Uterus (tissue), 4 donors: ENCODE results near the gene TM9SF3. TPM values are rescaled to one million over a fixed set of nuclear protein-coding genes. Genes with fewer than 3 reads are reported as not detected.

ENCODE experiments used
- DNase-seq, 2 donors: peaks; one replicate each; pipeline ENCODE4 v3.0.0-alpha.2; 2019 to 2020
- H3K27ac ChIP-seq, 2 donors: fragments of 200-600 bp; sonication (generic); 1 replicate in 1 of 2; 2 replicates in 1 of 2; pipeline ENCODE4 v1.5.1; 2016 to 2018
- H3K27me3 ChIP-seq, 2 donors: fragments of 200-600 bp; sonication (generic); one replicate each; pipeline ENCODE4 v1.5.1; 2018 to 2019; ENCODE audit warnings: control low read depth in 1 of 2
- H3K36me3 ChIP-seq, 2 donors: fragments of 200-600 bp; sonication (generic); one replicate each; pipeline ENCODE4 v1.5.1; 2019; ENCODE audit warnings: control low read depth in 1 of 2
- H3K4me1 ChIP-seq, 2 donors: fragments of 200-600 bp; sonication (generic); one replicate each; pipeline ENCODE4 v1.5.1; 2018 to 2019; ENCODE audit warnings: control low read depth in 1 of 2
- H3K4me3 ChIP-seq, 2 donors: fragments of 200-600 bp; sonication (generic); 1 replicate in 1 of 2; 2 replicates in 1 of 2; pipeline ENCODE4 v1.5.1; 2018 to 2019; ENCODE audit warnings: mild to moderate bottlenecking in 1 of 2
- H3K9me3 ChIP-seq, 2 donors: fragments of 200-600 bp; sonication (generic); one replicate each; pipeline ENCODE4 v1.5.1; 2019; ENCODE audit warnings: control low read depth in 1 of 2
- POLR2A ChIP-seq, 2 donors: fragments of 450-650 bp; IDR thresholded peaks; one replicate each; pipeline ENCODE4 v1.6.1; 2016; ENCODE audit warnings: antibody characterized with exemption in 2 of 2, mild to moderate bottlenecking in 1 of 2, moderate library complexity in 1 of 2
- intact Hi-C: fragments of 100-400 bp; cut with DNase I; formaldehyde crosslinking; loops from one replicate; pipeline ENCODE4 v1.15.1; 2023; ENCODE audit warnings: low total_unique reads
- small RNA-seq: library from RNA; depleted of rRNA; stranded (forward); fragments of <200 nt; gene quantifications from one replicate; pipeline ENCODE3, GENCODE V24; 2016
- total RNA-seq, 4 donors: library from RNA; depleted of rRNA in 3 of 4; stranded (reverse); fragments of >200 nt in 3 of 4; gene quantifications; one replicate each; pipeline versions ENCODE4 v1.1.0 to v1.2.4, GENCODE V29; 2014 to 2023
- TF ChIP-seq, protein P1 (sequence below), 4 experiments: fragments of 200-600 bp in 2 of 4; fragments of 450-650 bp in 2 of 4; sonication (generic) in 2 of 4; IDR thresholded peaks; one replicate each; pipeline ENCODE4 v1.5.1; 2016 to 2019; ENCODE audit warnings: antibody characterized with exemption in 4 of 4, mild to moderate bottlenecking in 2 of 4, moderate library complexity in 1 of 4
- donor health status: DM: yes; HTN: yes; CAD: no.

Gene TM9SF3
- total RNA-seq, 4 donors from 2014 or later: 86.8 to 210 (median 113) TPM

DNA sequence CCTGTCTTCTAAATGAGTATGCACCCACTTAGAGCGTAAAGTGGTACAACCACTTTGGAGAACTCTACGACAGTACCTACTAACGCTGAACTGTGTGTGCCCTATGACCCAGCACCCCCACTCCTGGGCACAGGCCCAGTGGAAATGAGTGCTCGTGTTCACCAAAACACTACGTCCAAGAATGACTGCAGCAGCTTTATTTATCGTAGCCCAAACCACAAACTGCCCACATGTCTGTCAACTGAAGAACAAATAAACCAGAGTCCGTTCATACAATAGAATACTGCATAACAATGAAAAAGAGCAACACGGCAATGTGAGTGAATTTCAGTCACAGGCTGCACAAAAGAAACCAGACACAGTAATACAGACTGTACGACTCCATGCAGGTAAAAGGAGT lies 108.5 kb downstream of the TM9SF3 start:
- Histone ChIP-seq H3K4me1 (no peaks in the 10 kb centered on the region), H3K36me3 (no peaks in the 10 kb centered on the region), H3K27ac (no peak overlapping the region), H3K4me3 (no peak overlapping the region), H3K9me3 (no peaks in the 10 kb centered on the region), H3K27me3 (no peaks in the 10 kb centered on the region)
- intact Hi-C loops: no loop called here
- TF ChIP-seq, protein P1, sequence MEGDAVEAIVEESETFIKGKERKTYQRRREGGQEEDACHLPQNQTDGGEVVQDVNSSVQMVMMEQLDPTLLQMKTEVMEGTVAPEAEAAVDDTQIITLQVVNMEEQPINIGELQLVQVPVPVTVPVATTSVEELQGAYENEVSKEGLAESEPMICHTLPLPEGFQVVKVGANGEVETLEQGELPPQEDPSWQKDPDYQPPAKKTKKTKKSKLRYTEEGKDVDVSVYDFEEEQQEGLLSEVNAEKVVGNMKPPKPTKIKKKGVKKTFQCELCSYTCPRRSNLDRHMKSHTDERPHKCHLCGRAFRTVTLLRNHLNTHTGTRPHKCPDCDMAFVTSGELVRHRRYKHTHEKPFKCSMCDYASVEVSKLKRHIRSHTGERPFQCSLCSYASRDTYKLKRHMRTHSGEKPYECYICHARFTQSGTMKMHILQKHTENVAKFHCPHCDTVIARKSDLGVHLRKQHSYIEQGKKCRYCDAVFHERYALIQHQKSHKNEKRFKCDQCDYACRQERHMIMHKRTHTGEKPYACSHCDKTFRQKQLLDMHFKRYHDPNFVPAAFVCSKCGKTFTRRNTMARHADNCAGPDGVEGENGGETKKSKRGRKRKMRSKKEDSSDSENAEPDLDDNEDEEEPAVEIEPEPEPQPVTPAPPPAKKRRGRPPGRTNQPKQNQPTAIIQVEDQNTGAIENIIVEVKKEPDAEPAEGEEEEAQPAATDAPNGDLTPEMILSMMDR (IDR thresholded peaks at IDR 0.05): no peak
- no peak for TF ChIP-seq POLR2A (IDR thresholded peaks at IDR 0.05)
- no peak for DNase-seq

DNA sequence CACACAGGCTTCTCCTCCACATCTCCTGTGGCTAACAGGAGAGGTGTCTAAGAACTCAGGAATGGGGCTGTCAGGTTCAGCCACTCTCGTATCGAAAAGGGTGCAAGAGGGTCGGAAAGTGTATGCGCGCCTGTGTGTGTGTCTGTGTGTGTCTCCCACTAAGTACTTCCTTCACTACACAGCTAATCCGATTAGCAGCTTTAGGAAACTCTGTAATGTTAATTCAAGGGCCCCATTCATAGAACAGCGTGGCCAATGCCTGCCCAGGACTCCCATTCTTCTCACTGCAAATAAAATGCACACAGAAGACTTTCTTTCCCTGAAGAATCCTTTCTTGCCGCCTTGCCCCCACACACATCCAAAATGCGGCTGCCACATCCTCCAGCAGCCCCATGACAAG lies 112.9 kb downstream of the TM9SF3 start:
- Histone ChIP-seq H3K36me3 (no peaks in the 10 kb centered on the region), H3K27me3 (no peaks in the 10 kb centered on the region), H3K4me1 (no peaks in the 10 kb centered on the region), H3K9me3 (no peaks in the 10 kb centered on the region), H3K27ac (no peak overlapping the region), H3K4me3 (no peak overlapping the region)
- TF ChIP-seq, protein P1 (IDR thresholded peaks at IDR 0.05): no peak
- no peak for TF ChIP-seq POLR2A (IDR thresholded peaks at IDR 0.05)
- intact Hi-C loops: no loop called here
- no peak for DNase-seq

DNA sequence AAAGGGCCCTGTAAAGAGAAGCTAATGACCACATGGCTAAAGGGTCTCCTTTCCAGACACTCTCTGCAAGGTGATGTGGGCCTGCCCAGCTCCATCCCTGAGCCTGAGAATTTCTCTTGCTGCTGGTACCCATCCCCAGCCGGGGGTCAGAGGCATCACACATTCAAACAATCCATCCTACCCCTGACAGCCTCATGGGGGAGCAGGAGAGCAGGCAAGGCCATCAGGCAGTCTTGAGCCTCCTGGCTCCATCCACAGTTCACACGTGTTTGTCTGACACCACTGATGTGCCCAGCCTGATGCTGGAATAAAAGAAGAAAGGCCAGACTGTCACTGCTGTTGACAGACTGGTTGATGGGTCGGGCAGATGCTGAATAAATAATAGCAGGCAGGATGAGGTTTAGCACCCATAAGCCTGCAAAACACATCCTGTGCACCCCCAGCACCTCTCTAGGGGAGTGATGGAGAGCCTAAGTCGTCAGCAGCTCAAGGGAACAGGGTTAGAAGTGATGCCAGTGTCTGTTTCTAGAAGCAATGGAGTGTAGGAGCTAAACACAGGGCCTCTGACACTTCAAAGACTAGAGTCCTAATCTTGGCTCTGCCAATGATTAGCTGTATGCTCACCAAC lies 116.6 kb downstream of the TM9SF3 start:
- intact Hi-C loops: no loop called here
- no peak for DNase-seq
- no peaks in the 10 kb centered on the region for H3K9me3 ChIP-seq
- H3K36me3 ChIP-seq: no peaks in the 10 kb centered on the region
- no peak overlapping the region for H3K27ac ChIP-seq
- no peaks in the 10 kb centered on the region for H3K4me1 ChIP-seq
- H3K4me3 ChIP-seq: no peak overlapping the region
- H3K27me3 ChIP-seq: no peaks in the 10 kb centered on the region
- TF ChIP-seq, protein P1 (IDR thresholded peaks at IDR 0.05): no peak
- TF ChIP-seq POLR2A (IDR thresholded peaks at IDR 0.05): no peak

DNA sequence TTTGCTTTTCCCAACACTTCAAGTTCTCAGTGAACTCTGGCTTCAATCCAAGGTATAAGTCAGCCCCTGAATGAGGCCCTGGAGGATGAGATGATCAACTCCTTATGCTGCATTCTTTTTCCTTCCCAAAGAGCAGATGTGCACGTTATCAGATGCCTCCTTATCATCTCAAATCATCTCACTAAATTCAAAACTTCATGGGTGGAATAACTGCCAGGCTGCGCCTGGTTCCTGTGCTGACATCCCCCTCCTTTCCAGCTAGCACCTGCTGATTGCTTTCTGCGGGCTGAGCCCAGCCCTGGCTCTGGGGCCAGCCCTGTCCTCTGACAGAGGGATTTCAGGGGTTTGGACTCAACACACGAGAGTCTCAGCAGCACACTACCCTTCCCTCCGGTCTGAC lies 118.0 kb downstream of the TM9SF3 start:
- Histone ChIP-seq H3K27ac (no peak overlapping the region), H3K36me3 (no peaks in the 10 kb centered on the region), H3K4me1 (no peaks in the 10 kb centered on the region), H3K4me3 (no peak overlapping the region), H3K27me3 (no peaks in the 10 kb centered on the region), H3K9me3 (no peaks in the 10 kb centered on the region)
- intact Hi-C loops: no loop called here
- TF ChIP-seq, protein P1 (IDR thresholded peaks at IDR 0.05): no peak
- no peak for TF ChIP-seq POLR2A (IDR thresholded peaks at IDR 0.05)
- DNase-seq: no peak

Small RNA genes within 50 kb of the gene (small RNA-seq; reads per million reads assigned to genes)
- not detected for gene RNA5SP324

Other genes starting within 250 kb of the TM9SF3 start
- gene OPALIN, start 228.0 kb downstream of the TM9SF3 start, total RNA-seq: not detected
- gene TLL2, start 73.1 kb downstream of the TM9SF3 start, total RNA-seq: 1 to 10 TPM in 1 of 4 donors, under 1 TPM in 1, not detected in 2; 0.67 to 1.1 TPM
- gene PIK3AP1, start 133.5 kb upstream of the TM9SF3 start, total RNA-seq: 10 to 100 TPM in 1 of 4 donors, 1 to 10 TPM in 3; 1.7 to 10.6 (median 8.4) TPM
- 1,000 to 10,000 TPM in 1 of 4 donors, 100 to 1,000 TPM in 1, 10 to 100 TPM in 1, 1 to 10 TPM in 1; 7.7 to 2,027 (median 132) TPM for gene LCOR, start 245.3 kb upstream of the TM9SF3 start, total RNA-seq